IPS-NIHi7 (cell line): ENCODE results near the gene RAB3D.
A peak's percentile ranks its signal among the peaks of the same experiment; 100 is the strongest.
"Not testable (repeated sequence)": the region's sequence is repeated elsewhere in the genome, so short reads cannot be mapped to it uniquely, and the experiment has no call there.

Source experiments
- DNase-seq: peaks from one replicate; pipeline ENCODE4 v3.0.0; 2012; ENCODE audit warnings: mixed read lengths; ENCODE audit errors: extremely low spot score

RAB3D gene

GRCh38 chr19:11365557-11366117, 26.2 kb upstream of the RAB3D start:
- no peak for DNase-seq

- no peak for DNase-seq
Observed at GRCh38 chr19:11364935-11365334, 25.5 kb upstream of the RAB3D start.

DNA sequence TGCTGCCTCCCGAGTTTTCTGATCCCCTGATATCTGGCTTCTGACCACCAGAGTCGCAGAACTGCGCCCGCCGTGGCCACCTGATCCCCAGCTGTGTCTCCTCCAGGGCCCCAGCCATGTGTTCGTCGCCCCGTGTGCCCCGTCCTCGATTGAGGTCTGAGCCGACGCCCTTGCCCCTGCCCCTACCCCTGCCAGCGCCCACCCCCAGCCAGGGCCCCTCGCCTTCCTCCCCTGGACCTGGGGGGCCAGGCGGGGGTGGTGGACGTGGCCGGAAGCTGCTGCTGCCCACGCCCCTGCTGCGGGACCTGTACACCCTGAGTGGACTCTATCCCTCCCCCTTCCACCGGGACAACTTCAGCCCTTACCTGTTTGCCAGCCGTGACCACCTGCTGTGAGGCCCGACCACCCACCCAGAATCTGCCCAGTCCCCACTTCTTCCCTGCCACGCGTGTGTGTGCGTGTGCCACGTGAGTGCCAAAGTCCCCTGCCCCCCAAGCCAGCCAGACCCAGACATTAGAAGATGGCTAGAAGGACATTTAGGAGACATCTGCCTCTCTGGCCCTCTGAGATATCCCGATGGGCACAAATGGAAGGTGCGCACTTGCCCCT, 24.9 kb upstream of the RAB3D start:
- no peak for DNase-seq

- no peak for DNase-seq
Observed at GRCh38 chr19:11363881-11364280, 24.4 kb upstream of the RAB3D start.

- peak; percentile 78 for DNase-seq
Observed at GRCh38 chr19:11361771-11362731, 22.6 kb upstream of the RAB3D start.

GRCh38 chr19:11361037-11361770, 21.7 kb upstream of the RAB3D start:
- DNase-seq, result peak; percentile 94

DNA sequence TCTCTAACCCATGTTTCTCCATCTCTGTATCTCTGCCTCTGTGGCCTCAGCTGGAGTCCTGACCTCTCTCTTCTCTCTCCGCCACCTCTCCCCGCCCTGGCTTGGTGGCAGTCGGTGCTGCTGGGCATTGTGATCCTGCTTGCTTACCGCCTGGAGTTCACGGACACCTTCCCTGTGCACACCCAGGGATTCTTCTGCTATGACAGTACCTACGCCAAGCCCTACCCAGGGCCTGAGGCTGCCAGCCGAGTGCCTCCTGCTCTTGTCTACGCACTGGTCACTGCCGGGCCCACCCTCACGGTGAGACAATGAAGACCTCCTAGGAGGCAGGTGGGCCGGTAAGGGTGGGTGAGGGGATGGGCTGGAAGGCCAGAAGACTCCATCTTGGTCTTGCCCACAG, 20.0 kb upstream of the RAB3D start:
- no peak for DNase-seq

DNA sequence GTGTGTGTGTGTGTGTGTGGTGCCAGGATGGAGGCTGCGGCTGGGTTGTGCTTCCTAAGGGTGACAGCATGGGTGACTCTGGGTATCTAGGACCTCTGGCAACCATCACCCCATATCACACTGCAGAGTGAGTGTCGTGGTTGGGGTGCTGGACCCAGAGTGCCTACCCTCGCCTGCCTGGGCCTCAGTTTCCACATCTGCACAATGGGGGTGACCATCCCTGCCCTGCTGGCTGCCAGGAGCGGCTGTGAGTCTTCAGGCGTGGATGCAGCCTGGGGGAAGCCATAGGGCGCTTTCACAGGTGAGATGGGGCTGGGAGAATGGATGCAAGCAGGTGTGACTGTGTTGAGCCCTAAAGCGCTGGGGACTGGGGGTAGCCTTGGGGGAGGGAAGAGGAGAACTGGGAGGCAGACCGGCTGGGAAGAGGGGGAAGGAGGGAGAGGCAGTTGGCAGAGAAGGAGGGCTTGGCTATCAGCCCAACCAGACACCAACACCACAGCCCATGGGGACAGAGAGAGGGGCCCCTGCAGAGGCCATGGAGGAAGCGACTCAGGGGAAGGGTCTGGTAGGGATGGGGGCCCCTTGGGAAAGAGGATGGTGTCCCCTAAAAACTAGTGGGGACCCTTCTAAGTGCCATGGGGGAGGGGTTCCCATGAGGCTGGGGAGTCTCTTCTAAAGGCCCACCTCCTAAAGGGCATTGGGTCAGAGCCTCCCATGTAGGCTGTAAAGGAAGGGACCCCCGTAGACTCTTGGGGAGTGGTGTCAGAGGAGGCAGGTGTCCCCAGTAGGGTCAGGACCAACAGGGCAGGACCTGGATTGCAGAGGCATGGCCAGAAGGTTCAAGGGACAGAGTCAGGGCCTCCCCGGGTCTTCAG, 17.5 kb upstream of the RAB3D start:
- DNase-seq, result no peak

DNA sequence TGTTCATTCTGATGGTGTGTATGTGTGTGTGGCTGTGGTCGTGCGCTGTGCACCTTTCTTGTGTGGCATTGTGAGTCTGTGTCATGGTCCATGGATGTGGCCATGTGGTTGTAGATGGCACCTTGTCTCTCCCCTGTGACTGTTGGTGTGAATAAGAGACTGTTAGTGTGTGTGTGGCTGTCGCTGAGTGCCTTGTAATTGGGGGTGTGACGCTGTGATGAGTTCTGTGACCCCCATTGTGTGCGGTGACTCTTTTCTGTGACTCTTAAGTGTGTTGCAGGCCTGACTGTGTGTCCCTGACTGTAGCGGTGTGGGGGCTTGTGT, 16.6 kb upstream of the RAB3D start:
- DNase-seq, result no peak

DNA sequence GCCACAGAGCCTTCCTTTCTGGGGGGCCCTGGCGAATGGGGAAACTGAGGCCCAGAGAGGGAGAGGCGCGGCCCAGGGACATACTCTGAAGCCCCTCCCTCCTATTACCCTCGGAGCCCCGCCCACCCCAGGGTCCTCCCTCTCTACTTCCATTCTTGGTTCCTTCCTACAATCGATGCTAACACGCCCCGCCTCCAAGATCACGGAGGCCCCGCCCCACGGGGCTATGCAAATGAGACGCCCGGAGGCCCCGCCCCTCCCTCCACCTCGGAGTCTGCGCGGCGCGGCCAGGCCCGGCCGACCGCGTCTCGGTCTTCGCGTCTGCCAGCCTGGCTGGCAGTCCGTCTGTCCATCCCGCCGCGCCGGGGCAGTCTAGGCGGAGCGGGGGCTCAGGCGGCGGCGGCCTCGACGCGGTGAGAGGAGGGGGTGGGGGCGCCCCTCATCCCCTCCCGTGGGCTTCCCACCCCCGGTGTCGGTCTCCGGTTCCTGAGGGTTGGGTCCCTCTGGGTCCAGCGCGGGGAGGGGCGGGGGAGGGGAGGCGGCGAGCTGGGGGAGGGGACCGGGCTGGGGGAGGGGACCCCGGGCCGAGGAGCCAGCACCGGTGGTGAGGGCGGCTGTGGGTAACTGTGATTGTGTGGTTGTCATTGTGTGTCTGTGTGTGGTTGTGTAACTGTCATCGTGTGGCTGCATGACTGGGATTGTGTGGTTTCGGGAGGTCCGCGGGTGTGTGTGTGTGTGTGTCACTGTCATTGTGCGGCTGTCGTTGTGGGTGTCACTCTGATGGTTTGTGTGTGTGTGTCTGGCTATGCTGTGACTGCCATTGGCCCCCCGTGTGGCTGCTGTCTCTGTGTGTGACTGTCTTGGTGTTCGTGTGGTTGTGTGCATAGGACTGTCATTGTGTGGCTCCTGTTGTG, 16.0 kb upstream of the RAB3D start, which contains the start of gene PLPPR2:
Gene PLPPR2 (plus strand): TSS at position 273 of the 914 bp plus-strand sequence. CDS start 2,242 bp downstream, outside the sequence.
- peak; percentile 91 for DNase-seq

- DNase-seq, result not testable (repeated sequence)
Observed at GRCh38 chr19:11354102-11354501, 14.6 kb upstream of the RAB3D start.

DNA sequence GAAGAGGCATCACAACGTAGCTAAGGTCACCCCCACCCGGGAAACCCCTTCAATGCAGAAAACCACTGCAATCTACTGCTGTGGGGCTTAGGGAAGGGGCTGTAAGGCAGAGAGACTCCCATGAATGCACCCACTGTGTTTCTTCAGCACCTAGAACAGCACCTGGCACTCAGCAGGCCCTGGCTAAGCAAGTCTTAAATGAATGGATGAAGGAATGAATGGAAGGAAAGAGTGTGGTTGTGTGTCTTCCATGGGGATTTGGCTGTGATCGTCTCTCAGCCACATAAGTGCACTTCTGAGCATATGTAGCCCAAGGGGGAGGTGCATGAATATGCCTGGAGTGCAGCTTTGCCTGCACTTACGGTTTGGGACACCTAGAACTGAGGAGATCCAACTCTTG, 9.7 kb upstream of the RAB3D start:
- DNase-seq, result no peak

GRCh38 chr19:11347546-11348039, 8.1 kb upstream of the RAB3D start:
- DNase-seq, result no peak

DNA sequence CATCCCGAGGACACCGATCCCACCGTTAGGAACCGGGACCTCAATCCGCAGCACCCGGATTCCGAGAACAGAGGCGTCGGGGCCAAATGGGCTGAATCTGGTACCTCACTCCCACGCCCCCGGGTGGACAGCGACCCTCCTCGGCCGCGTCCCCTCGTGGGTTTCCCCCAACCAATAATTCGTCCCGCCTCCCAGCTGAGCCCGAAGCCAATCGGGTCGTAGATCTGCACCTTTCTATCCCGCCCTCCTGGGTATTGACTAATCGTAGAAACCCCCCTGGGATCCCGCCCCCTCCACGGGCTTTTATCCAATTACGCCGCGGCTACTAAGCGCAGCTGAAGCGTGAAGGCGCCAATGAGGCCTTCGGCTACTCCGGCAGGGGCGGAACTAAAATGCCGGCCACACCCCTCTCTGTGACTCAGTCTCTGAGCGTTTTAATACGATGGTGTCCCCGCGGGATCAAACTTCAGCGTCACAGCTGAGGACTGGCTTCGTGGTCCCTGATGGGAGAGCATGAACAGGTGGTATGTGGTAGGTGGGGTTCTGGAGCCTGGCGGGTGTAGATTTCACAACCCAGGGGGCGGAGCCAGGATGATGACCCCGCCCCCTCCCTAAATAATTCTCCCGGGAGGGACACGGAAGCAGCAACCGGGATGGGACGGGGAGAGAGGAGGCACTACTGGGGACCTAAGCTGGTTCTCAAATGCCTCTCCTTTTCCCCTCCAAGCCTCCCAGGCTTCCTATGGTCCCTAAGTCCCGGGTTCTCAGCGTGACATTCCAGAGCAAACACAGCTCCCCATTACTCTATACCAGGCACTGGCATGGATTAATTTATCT, 6.9 kb upstream of the RAB3D start, which contains the start of the genes CCDC159 and TMEM205:
Gene CCDC159 (plus strand): TSS at position 416 of the 837 bp plus-strand sequence. CDS start 88 bp downstream, at position 504.
Gene TMEM205 (minus strand): TSS at position 165 of the 837 bp plus-strand sequence. CDS start 649 bp downstream, outside the sequence.
- DNase-seq, result peak; percentile 99

DNA sequence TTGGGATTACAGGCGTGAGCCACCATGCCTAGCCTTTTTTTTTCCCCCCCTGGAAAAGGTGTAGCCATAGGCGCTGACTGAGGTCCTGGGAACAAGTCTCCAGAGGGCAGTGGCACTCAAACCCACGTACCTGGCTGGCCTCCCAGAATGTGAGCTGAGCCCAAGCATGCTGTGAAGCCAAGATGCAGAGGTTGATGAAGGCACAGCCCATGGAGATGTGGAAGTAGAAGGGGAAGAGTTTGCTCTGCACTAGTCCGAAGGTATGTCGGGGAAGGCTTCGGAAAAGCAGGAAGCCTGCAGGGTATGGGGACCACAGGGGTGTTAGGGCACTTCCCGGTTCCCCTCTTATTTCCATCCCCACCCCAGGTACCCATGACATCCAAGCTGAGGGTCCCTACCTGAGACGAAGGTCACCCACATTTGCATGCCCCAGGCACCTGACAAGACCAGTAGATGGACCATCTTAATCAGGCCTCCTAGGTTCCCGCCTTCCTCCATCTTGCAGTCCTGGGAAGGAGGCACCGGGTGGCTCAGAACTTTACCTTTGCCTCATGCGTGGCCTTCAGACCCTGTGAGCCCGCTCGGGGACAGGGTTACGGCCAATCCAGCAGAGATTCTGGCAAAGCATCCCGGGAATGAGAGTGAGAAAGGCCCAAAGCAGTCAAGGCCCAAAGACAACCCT, 5.8 kb upstream of the RAB3D start:
- no peak for DNase-seq

DNA sequence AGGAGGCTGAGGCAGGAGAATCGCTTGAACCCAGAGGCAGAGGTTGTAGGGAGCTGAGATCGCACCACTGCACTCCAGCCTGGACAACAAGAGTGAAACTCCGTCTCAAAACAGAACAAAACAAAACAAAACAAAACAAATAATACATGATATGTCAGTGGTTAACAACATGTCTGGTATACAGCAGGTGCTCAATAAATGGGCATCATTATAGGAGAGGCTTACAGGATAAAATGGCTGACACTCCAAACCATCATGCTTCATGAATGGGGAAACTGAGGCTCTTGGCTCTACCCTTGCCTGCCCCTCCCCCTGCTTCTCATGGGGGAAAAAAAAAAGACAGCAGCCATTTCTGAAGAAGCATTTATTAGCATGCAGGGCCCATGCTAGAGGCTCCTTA, 3.0 kb upstream of the RAB3D start:
- no peak for DNase-seq

- DNase-seq, result not testable (repeated sequence)
Observed at GRCh38 chr19:11340099-11340467, 626 bp upstream of the RAB3D start.
